HepG2 (cell line): ENCODE results near the gene HSPA1L. TPM values are rescaled to one million over a fixed set of nuclear protein-coding genes. Genes with fewer than 3 reads are reported as not detected.

Experiments used
- ATF2 ChIP-seq: sonication (generic); formaldehyde crosslinking; IDR thresholded peaks from 2 replicates; pipeline ENCODE4 v1.4.0; 2020; ENCODE audit warnings: missing genetic modification reagents
- ATRX ChIP-seq: sonication (generic); formaldehyde crosslinking; IDR thresholded peaks from 2 replicates; pipeline ENCODE4 v1.4.0; 2020; ENCODE audit warnings: missing genetic modification reagents, borderline replicate concordance
- BRCA1 ChIP-seq: sonication (generic); formaldehyde crosslinking; IDR thresholded peaks from 2 replicates; pipeline ENCODE4 v1.4.0; 2020; ENCODE audit warnings: missing genetic modification reagents
- CENPX ChIP-seq: sonication (generic); formaldehyde crosslinking; IDR thresholded peaks from 2 replicates; pipeline ENCODE4 v1.9.0; 2021; ENCODE audit warnings: mild to moderate bottlenecking, missing genetic modification reagents, moderate library complexity
- HBP1 ChIP-seq: IDR thresholded peaks from 2 replicates; pipeline ENCODE4 v1.6.1; 2016; ENCODE audit warnings: low read depth, control low read depth
- HOXA9 ChIP-seq: sonication (generic); formaldehyde crosslinking; IDR thresholded peaks from 2 replicates; pipeline ENCODE4 v1.8.1; 2022; ENCODE audit warnings: missing genetic modification reagents, mild to moderate bottlenecking, moderate library complexity, borderline replicate concordance
- MBD4 ChIP-seq: IDR thresholded peaks from 2 replicates; pipeline ENCODE4 v1.6.1; 2012; ENCODE audit warnings: low read length, inconsistent platforms, borderline replicate concordance
- MTA1 ChIP-seq: sonication (generic); formaldehyde crosslinking; IDR thresholded peaks from 2 replicates; pipeline ENCODE4 v1.4.0; 2020; ENCODE audit warnings: missing genetic modification reagents, mild to moderate bottlenecking, borderline replicate concordance
- MZF1 ChIP-seq: sonication (generic); formaldehyde crosslinking; IDR thresholded peaks from 2 replicates; pipeline ENCODE4 v1.8.1; 2023; ENCODE audit warnings: mild to moderate bottlenecking, missing genetic modification reagents, borderline replicate concordance
- NFKBIZ ChIP-seq: IDR thresholded peaks from 2 replicates; pipeline ENCODE4 v1.6.1; 2018; ENCODE audit warnings: missing genetic modification reagents, missing compliant biosample characterization
- RBAK ChIP-seq: sonication (generic); formaldehyde crosslinking; IDR thresholded peaks from 2 replicates; pipeline ENCODE4 v1.5.1; 2020; ENCODE audit warnings: mild to moderate bottlenecking, missing genetic modification reagents
- SALL1 ChIP-seq: sonication (generic); formaldehyde crosslinking; IDR thresholded peaks from 2 replicates; pipeline ENCODE4 v1.8.0; 2022; ENCODE audit warnings: mild to moderate bottlenecking, missing genetic modification reagents
- SOX5 ChIP-seq: IDR thresholded peaks from 2 replicates; pipeline ENCODE4 v1.6.1; 2016; ENCODE audit warnings: borderline replicate concordance
- TBX3 ChIP-seq: fragments of 450-650 bp; IDR thresholded peaks from 2 replicates; pipeline ENCODE4 v1.6.1; 2017; ENCODE audit warnings: antibody characterized with exemption, mild to moderate bottlenecking, inconsistent platforms, borderline replicate concordance
- TCF7 ChIP-seq: sonication (generic); IDR thresholded peaks from 2 replicates; pipeline ENCODE4 v1.6.1; 2016; ENCODE audit warnings: antibody characterized with exemption, low read depth
- UBTF ChIP-seq: sonication (generic); formaldehyde crosslinking; IDR thresholded peaks from 2 replicates; pipeline ENCODE4 v1.4.0; 2020; ENCODE audit warnings: mild to moderate bottlenecking, missing genetic modification reagents
- ZFP90 ChIP-seq: sonication (generic); formaldehyde crosslinking; IDR thresholded peaks from 2 replicates; pipeline ENCODE4 v1.8.0; 2022; ENCODE audit warnings: missing genetic modification reagents, mild to moderate bottlenecking, inconsistent platforms, borderline replicate concordance
- ZNF260 ChIP-seq: sonication (generic); formaldehyde crosslinking; IDR thresholded peaks from 2 replicates; pipeline ENCODE4 v1.4.0; 2020; ENCODE audit warnings: missing genetic modification reagents, low read depth, mild to moderate bottlenecking, borderline replicate concordance
- ZNF430 ChIP-seq: sonication (generic); formaldehyde crosslinking; IDR thresholded peaks from 2 replicates; pipeline ENCODE4 v1.9.0; 2021; ENCODE audit warnings: mild to moderate bottlenecking, missing genetic modification reagents
- ZNF441 ChIP-seq: sonication (generic); formaldehyde crosslinking; IDR thresholded peaks from 2 replicates; pipeline ENCODE4 v1.7.0; 2021; ENCODE audit warnings: missing genetic modification reagents, borderline replicate concordance
- ZNF484 ChIP-seq: sonication (generic); formaldehyde crosslinking; IDR thresholded peaks from 2 replicates; pipeline ENCODE4 v1.5.1; 2020; ENCODE audit warnings: mild to moderate bottlenecking, low read depth, missing genetic modification reagents, borderline replicate concordance
- ZNF564 ChIP-seq: sonication (generic); formaldehyde crosslinking; IDR thresholded peaks from 2 replicates; pipeline ENCODE4 v1.8.1; 2023; ENCODE audit warnings: mild to moderate bottlenecking, missing genetic modification reagents
- ZNF607 ChIP-seq: sonication (generic); formaldehyde crosslinking; IDR thresholded peaks from 2 replicates; pipeline ENCODE4 v1.5.1; 2020; ENCODE audit warnings: missing genetic modification reagents, mild to moderate bottlenecking, borderline replicate concordance
- ZNF674 ChIP-seq: sonication (generic); formaldehyde crosslinking; IDR thresholded peaks from 2 replicates; pipeline ENCODE4 v1.5.0; 2020; ENCODE audit warnings: low read depth, mild to moderate bottlenecking, missing genetic modification reagents
- ZNF746 ChIP-seq: sonication (generic); formaldehyde crosslinking; IDR thresholded peaks from 2 replicates; pipeline ENCODE4 v1.8.0; 2022; ENCODE audit warnings: mild to moderate bottlenecking, missing genetic modification reagents
- polyA plus RNA-seq, 8 experiments: library from polyadenylated mRNA; depleted of rRNA in 3 of 8; stranded (reverse) in 7 of 8; unstranded in 1 of 8; fragments of >200 nt; fragmentation: Illumina TruSeq in 4 of 8; extraction: Trizol in 4 of 8; gene quantifications; 2 replicates each; pipeline versions ENCODE4 v1.2.1 to v1.2.3, GENCODE V29; 2011 to 2016; ENCODE audit warnings: low read depth in 4 of 8, missing spikeins in 1 of 8, mixed read lengths in 1 of 8; ENCODE audit not compliant: insufficient read depth in 1 of 8
- total RNA-seq, 5 experiments: library from RNA; depleted of rRNA; stranded (reverse); fragments of >200 nt; fragmentation: Illumina TruSeq; extraction: Trizol; gene quantifications; 2 replicates each; pipeline ENCODE4 v1.2.3, GENCODE V29; 2016; ENCODE audit warnings: low read depth in 1 of 5

The HSPA1L gene
- total and polyA plus RNA-seq, 2 of the 13 experiments (the other 11 are each of a cell fraction or from before 2014, with no cell fraction given) = 0.55 to 1.0 TPM

GRCh38 chr6:31765910-31766794 is 48.9 kb downstream of the HSPA1L start (continued):
- peak; percentile 86 for TF ChIP-seq SALL1
- TF ChIP-seq HOXA9 (CRISPR knock-in tag) = no peak
- TF ChIP-seq ZFP90 = no peak
- no peak for TF ChIP-seq ZNF746 (CRISPR knock-in tag)
- no peak for TF ChIP-seq RBAK (CRISPR knock-in tag)
- peak; percentile 64; the same call in 1 of the 2 replicates for TF ChIP-seq ZNF607 (CRISPR knock-in tag)
- no peak for TF ChIP-seq CENPX (CRISPR knock-in tag)
- peak; percentile 56; the same call in 1 of the 2 replicates for TF ChIP-seq MTA1
- TF ChIP-seq SOX5 (CRISPR knock-in tag) = peak; percentile 48
- no peak for TF ChIP-seq TBX3
- no peak for TF ChIP-seq ATF2
- no peak for TF ChIP-seq BRCA1 (CRISPR knock-in tag)
- TF ChIP-seq ATRX (CRISPR knock-in tag) = no peak
- no peak for TF ChIP-seq NFKBIZ
- no peak for TF ChIP-seq ZNF564 (CRISPR knock-in tag)
- TF ChIP-seq TCF7 = no peak
- no peak for TF ChIP-seq MBD4
- no peak for TF ChIP-seq HBP1 (CRISPR knock-in tag)
- TF ChIP-seq ZNF430 = peak; percentile 63; the same call in 1 of the 2 replicates
- TF ChIP-seq ZNF674 (CRISPR knock-in tag) = no peak
- no peak for TF ChIP-seq MZF1 (CRISPR knock-in tag)
- no peak for TF ChIP-seq UBTF (CRISPR knock-in tag)
- no peak for TF ChIP-seq ZNF260 (CRISPR knock-in tag)
- peak; percentile 79 for TF ChIP-seq ZNF441
- TF ChIP-seq ZNF484 (CRISPR knock-in tag) = no peak
